Muscle layer of colon (tissue), 2 donors: Measurements from ENCODE around the gene USP21.
A peak's percentile ranks its signal among the peaks of the same experiment; 100 is the strongest.

ENCODE experiments used
- H3K27ac ChIP-seq: one replicate; pipeline ENCODE4 v1.7.0; 2013; ENCODE audit warnings: low read depth, mild to moderate bottlenecking, low read length, moderate library complexity
- H3K27me3 ChIP-seq, 2 donors: one replicate each; pipeline ENCODE4 v1.7.0; 2013; ENCODE audit warnings: low read length in 2 of 2, mild to moderate bottlenecking in 2 of 2; ENCODE audit not compliant: insufficient read depth in 2 of 2, control insufficient read depth in 1 of 2
- H3K36me3 ChIP-seq: one replicate; pipeline ENCODE4 v1.7.0; 2013; ENCODE audit warnings: mild to moderate bottlenecking, low read length; ENCODE audit not compliant: insufficient read depth
- H3K4me1 ChIP-seq: one replicate; pipeline ENCODE4 v1.7.0; 2013; ENCODE audit warnings: mild to moderate bottlenecking, low read length; ENCODE audit not compliant: insufficient read depth
- H3K4me3 ChIP-seq, 2 donors: one replicate each; pipeline ENCODE4 v1.7.0; 2013; ENCODE audit warnings: low read length in 2 of 2, low read depth in 1 of 2, mild to moderate bottlenecking in 1 of 2, moderate library complexity in 1 of 2
- H3K9ac ChIP-seq: one replicate; pipeline ENCODE4 v1.7.0; 2013; ENCODE audit warnings: low read length
- H3K9me3 ChIP-seq: one replicate; pipeline ENCODE4 v1.7.0; 2013; ENCODE audit warnings: mild to moderate bottlenecking, low read length
- donor health status: abdominal sarcoma.
- donor health status: Adenocarcinoma of cecum.

Gene USP21

GRCh38 chr1:161163793-161164192 is 4.5 kb downstream of the USP21 start:
- Histone ChIP-seq H3K9ac (no peak overlapping the region), H3K4me1 (peaks cover 39% of the 10 kb centered on the region), H3K36me3 (peaks cover 40% of the 10 kb centered on the region), H3K27ac (no peak overlapping the region), H3K27me3 (no peaks in the 10 kb centered on the region), H3K4me3 (no peak overlapping the region), H3K9me3 (no peaks in the 10 kb centered on the region)

GRCh38 chr1:161164901-161165610 is 5.8 kb downstream of the USP21 start:
- Histone ChIP-seq H3K4me1 (peaks cover 35% of the 10 kb centered on the region), H3K9me3 (no peaks in the 10 kb centered on the region), H3K27me3 (no peaks in the 10 kb centered on the region), H3K27ac (peak overlapping the region; percentile 95), H3K9ac (no peak overlapping the region), H3K36me3 (peaks cover 52% of the 10 kb centered on the region), H3K4me3 (peak overlapping the region in 1 of 2 donors; percentile 93)

GRCh38 chr1:161165742-161166668 is 6.7 kb downstream of the USP21 start, which contains the start of gene PPOX:
Gene PPOX, plus strand, starts transcription at chr1:161166426. Its CDS starts 422 bp downstream, at chr1:161166848.
- Histone ChIP-seq H3K36me3 (peaks cover 57% of the 10 kb centered on the region), H3K9ac (peak within 1 kb of the TSS; percentile 94)

GRCh38 chr1:161166669-161167548 is 7.6 kb downstream of the USP21 start:
- Histone ChIP-seq H3K36me3 (peaks cover 61% of the 10 kb centered on the region), H3K4me1 (peaks cover 20% of the 10 kb centered on the region), H3K4me3 (peak overlapping the region; percentile 73 to 93), H3K27me3 (no peaks in the 10 kb centered on the region), H3K9me3 (no peaks in the 10 kb centered on the region), H3K27ac (peak overlapping the region; percentile 95), H3K9ac (peak overlapping the region; percentile 94)

More at GRCh38 chr1:161165742-161166668, 6.7 kb downstream of the USP21 start, which contains the start of gene PPOX:
- Histone ChIP-seq H3K27me3 (no peaks in the 10 kb centered on the region), H3K4me1 (peaks cover 25% of the 10 kb centered on the region), H3K9me3 (no peaks in the 10 kb centered on the region), H3K4me3 (peak within 1 kb of the TSS; percentile 73 to 93), H3K27ac (peak within 1 kb of the TSS; percentile 95)

GRCh38 chr1:161168906-161169305 is 9.6 kb downstream of the USP21 start:
- H3K9ac ChIP-seq, result no peak overlapping the region
- H3K9me3 ChIP-seq, result no peaks in the 10 kb centered on the region
- peaks cover 31% of the 10 kb centered on the region for H3K4me1 ChIP-seq
- H3K27ac ChIP-seq, result no peak overlapping the region
- H3K27me3 ChIP-seq, result no peaks in the 10 kb centered on the region
- peaks cover 58% of the 10 kb centered on the region for H3K36me3 ChIP-seq
- H3K4me3 ChIP-seq, result no peak overlapping the region

GRCh38 chr1:161171191-161171590 is 11.9 kb downstream of the USP21 start:
- Histone ChIP-seq H3K9ac (no peak overlapping the region), H3K4me3 (no peak overlapping the region), H3K27ac (no peak overlapping the region), H3K36me3 (peaks cover 62% of the 10 kb centered on the region), H3K9me3 (no peaks in the 10 kb centered on the region), H3K4me1 (peaks cover 31% of the 10 kb centered on the region), H3K27me3 (no peaks in the 10 kb centered on the region)

- no peak overlapping the region for H3K9ac ChIP-seq
- no peaks in the 10 kb centered on the region for H3K9me3 ChIP-seq
- peaks cover 36% of the 10 kb centered on the region for H3K4me1 ChIP-seq
- H3K27ac ChIP-seq, result no peak overlapping the region
- H3K27me3 ChIP-seq, result no peaks in the 10 kb centered on the region
- H3K4me3 ChIP-seq, result no peak overlapping the region
- peaks cover 62% of the 10 kb centered on the region for H3K36me3 ChIP-seq
These were observed 12.4 kb downstream of the USP21 start for GRCh38 chr1:161171696-161172095.

GRCh38 chr1:161172349-161172748 is 13.0 kb downstream of the USP21 start:
- Histone ChIP-seq H3K4me1 (peaks cover 32% of the 10 kb centered on the region), H3K36me3 (peaks cover 62% of the 10 kb centered on the region), H3K9me3 (no peaks in the 10 kb centered on the region), H3K27me3 (no peaks in the 10 kb centered on the region), H3K27ac (no peak overlapping the region), H3K9ac (no peak overlapping the region), H3K4me3 (no peak overlapping the region)

GRCh38 chr1:161172776-161173376 is 13.6 kb downstream of the USP21 start:
- Histone ChIP-seq H3K36me3 (peaks cover 62% of the 10 kb centered on the region), H3K4me3 (no peak overlapping the region), H3K4me1 (peaks cover 30% of the 10 kb centered on the region), H3K9ac (no peak overlapping the region), H3K27me3 (no peaks in the 10 kb centered on the region), H3K27ac (no peak overlapping the region), H3K9me3 (no peaks in the 10 kb centered on the region)

- Histone ChIP-seq H3K27ac (no peak overlapping the region), H3K9me3 (no peaks in the 10 kb centered on the region), H3K36me3 (peaks cover 62% of the 10 kb centered on the region), H3K9ac (no peak overlapping the region), H3K4me3 (no peak overlapping the region), H3K4me1 (peaks cover 32% of the 10 kb centered on the region), H3K27me3 (no peaks in the 10 kb centered on the region)
These were observed 14.4 kb downstream of the USP21 start for GRCh38 chr1:161173711-161174110.
